Type B pancreatic cell (in vitro differentiated cells): Measurements from ENCODE around the gene TMEM130. TPM values are rescaled to one million over a fixed set of nuclear protein-coding genes. Genes with fewer than 3 reads are reported as not detected.

Experiments
- DNase-seq: peaks from one replicate; pipeline ENCODE4 v3.0.0; 2021; ENCODE audit warnings: mixed read lengths; ENCODE audit not compliant: unreplicated experiment; ENCODE audit errors: extremely low spot score
- H3K27ac Mint-ChIP-seq: 2 replicates; pipeline ENCODE4 v1.8.0; 2021; ENCODE audit warnings: mild to moderate bottlenecking, mixed read lengths
- H3K27me3 Mint-ChIP-seq: 2 replicates; pipeline ENCODE4 v1.8.0; 2021; ENCODE audit warnings: mixed read lengths
- H3K36me3 Mint-ChIP-seq: 2 replicates; pipeline ENCODE4 v1.8.0; 2021; ENCODE audit warnings: mixed read lengths
- H3K4me1 Mint-ChIP-seq: one replicate; pipeline ENCODE4 v1.8.0; 2021; ENCODE audit warnings: mixed read lengths; ENCODE audit not compliant: unreplicated experiment
- H3K4me3 Mint-ChIP-seq: 2 replicates; pipeline ENCODE4 v1.8.0; 2021; ENCODE audit warnings: mild to moderate bottlenecking, mixed read lengths
- H3K9me3 Mint-ChIP-seq: 2 replicates; pipeline ENCODE4 v1.8.0; 2021; ENCODE audit warnings: mixed read lengths
- CTCF ChIP-seq: fragments of 200-600 bp; sonication (generic); conservative IDR thresholded peaks from 2 replicates; pipeline ENCODE4 v1.5.0; 2021; ENCODE audit warnings: antibody characterized with exemption, mild to moderate bottlenecking
- total RNA-seq: library from RNA; stranded (reverse); gene quantifications from 2 replicates; pipeline ENCODE4 v1.2.1, GENCODE V29; 2021; ENCODE audit warnings: low replicate concordance

TMEM130 gene
- total RNA-seq, 1 donor from 2014 or later: 1.2 TPM

GRCh38 chr7:98831641-98832221 is 38.1 kb downstream of the TMEM130 start:
- Mint-ChIP-seq H3K27me3 (peaks cover 4% of the 10 kb centered on the region), H3K9me3 (no peaks in the 10 kb centered on the region), H3K27ac (no peak overlapping the region), H3K36me3 (no peaks in the 10 kb centered on the region), H3K4me3 (no peak overlapping the region), H3K4me1 (no peaks in the 10 kb centered on the region)
- TF ChIP-seq CTCF: peak; percentile 79
- no peak for DNase-seq

DNA sequence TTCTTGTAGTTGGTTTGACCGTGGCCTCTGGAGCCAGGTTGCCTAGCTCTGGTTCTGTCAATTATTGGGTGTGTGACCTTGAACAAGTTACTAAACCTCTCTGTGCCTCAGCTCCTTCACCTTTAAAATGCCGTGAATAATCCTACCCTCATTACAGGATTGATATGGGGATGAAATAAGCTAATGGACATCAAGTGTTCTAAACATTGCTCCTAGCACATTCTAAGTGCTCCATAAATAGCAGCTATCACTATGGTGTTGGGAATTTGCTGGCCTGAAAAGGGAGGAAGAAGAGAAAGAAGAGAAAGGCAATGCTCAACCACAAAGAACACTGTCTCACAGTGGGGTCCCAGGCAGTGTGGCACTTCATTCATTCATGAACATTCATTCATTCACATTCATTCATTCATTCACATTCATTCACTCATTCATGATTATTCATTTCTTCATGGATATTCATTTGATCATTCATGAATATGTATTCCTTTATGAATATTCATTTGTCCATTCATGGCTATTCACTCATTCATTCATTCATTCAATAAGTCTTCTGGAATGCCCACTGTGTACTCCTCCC is 38.8 kb downstream of the TMEM130 start:
- peaks cover 4% of the 10 kb centered on the region for H3K27me3 Mint-ChIP-seq
- H3K4me1 Mint-ChIP-seq: no peaks in the 10 kb centered on the region
- H3K4me3 Mint-ChIP-seq: no peak overlapping the region
- TF ChIP-seq CTCF: no peak
- no peak overlapping the region for H3K27ac Mint-ChIP-seq
- no peaks in the 10 kb centered on the region for H3K9me3 Mint-ChIP-seq
- no peaks in the 10 kb centered on the region for H3K36me3 Mint-ChIP-seq
- DNase-seq: no peak

DNA sequence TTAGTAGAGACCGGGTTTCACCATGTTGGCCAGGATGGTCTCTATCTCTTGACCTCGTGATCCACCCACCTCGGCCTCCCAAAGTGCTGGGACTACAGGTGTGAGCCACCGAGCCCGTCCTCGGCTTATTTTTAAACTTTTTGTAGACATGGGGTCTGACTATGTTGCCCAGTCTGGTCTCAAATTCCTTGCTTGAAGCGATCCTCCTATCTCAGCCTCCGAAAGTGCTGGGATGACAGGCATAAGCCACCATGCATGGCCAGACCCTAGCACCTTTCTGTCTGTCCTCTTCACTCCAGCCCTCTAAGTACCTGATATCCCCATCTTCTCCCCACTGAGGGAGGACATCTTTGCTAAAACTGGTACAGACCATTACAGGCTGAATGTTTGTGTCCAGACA is 41.4 kb downstream of the TMEM130 start:
- Mint-ChIP-seq H3K36me3 (no peaks in the 10 kb centered on the region), H3K27me3 (peaks cover 4% of the 10 kb centered on the region), H3K27ac (no peak overlapping the region), H3K4me1 (no peaks in the 10 kb centered on the region), H3K4me3 (no peak overlapping the region), H3K9me3 (no peaks in the 10 kb centered on the region)
- DNase-seq: no peak
- no peak for TF ChIP-seq CTCF

DNA sequence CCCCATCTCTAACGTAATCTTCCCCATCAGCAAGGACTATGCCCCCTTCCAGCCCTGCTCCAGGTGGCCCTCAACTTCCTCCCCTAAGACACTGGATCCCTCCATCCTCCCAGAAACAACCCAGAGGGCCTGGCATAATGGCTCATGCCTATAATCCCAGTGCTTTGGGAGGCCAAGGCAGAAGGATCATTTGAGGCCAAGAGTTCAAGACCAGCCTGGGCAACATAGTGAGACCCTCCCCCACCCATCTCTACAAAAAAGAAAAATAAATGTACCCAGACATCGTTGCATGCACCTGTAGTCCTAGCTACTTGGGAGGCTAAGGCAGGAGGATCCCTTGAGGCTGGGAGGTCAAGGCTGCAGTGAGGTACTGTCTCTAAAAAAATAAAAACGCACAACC is 42.6 kb downstream of the TMEM130 start:
- peaks cover 4% of the 10 kb centered on the region for H3K27me3 Mint-ChIP-seq
- H3K36me3 Mint-ChIP-seq: no peaks in the 10 kb centered on the region
- H3K4me1 Mint-ChIP-seq: peaks cover 5% of the 10 kb centered on the region
- H3K9me3 Mint-ChIP-seq: no peaks in the 10 kb centered on the region
- no peak for DNase-seq
- H3K27ac Mint-ChIP-seq: no peak overlapping the region
- TF ChIP-seq CTCF: no peak
- no peak overlapping the region for H3K4me3 Mint-ChIP-seq

- Mint-ChIP-seq H3K36me3 (no peaks in the 10 kb centered on the region), H3K9me3 (no peaks in the 10 kb centered on the region), H3K4me3 (no peak overlapping the region), H3K27ac (no peak overlapping the region), H3K4me1 (peaks cover 5% of the 10 kb centered on the region), H3K27me3 (peaks cover 4% of the 10 kb centered on the region)
- no peak for TF ChIP-seq CTCF
- no peak for DNase-seq
These were observed 43.0 kb downstream of the TMEM130 start for GRCh38 chr7:98826811-98827231.
